Measurements from ENCODE around the gene OLIG1. TPM values are rescaled to one million over a fixed set of nuclear protein-coding genes. Genes with fewer than 3 reads are reported as not detected.
A peak's percentile ranks its signal among the peaks of the same experiment; 100 is the strongest.

Gene OLIG1
- total RNA-seq, 2 experiments from 2014 or later, result not detected

GRCh38 chr21:33101300-33101911, 31.5 kb downstream of the OLIG1 start:
- no peak overlapping the region for H3K4me3 Mint-ChIP-seq
- no peaks in the 10 kb centered on the region for H3K4me1 Mint-ChIP-seq (ENCODE audit: low read depth)
- H3K9me3 Mint-ChIP-seq, result no peaks in the 10 kb centered on the region
- H3K27me3 Mint-ChIP-seq, result peaks cover 12% of the 10 kb centered on the region
- Histone ChIP-seq H3K9me3 (ENCODE audit: control insufficient read depth in 1 of 2, insufficient read depth in 1 of 2, low read length in 2 of 2) (no peaks in the 10 kb centered on the region), H3K27ac (ENCODE audit: low read depth in 1 of 2, low read length in 2 of 2) (no peak overlapping the region), H3K4me1 (ENCODE audit: insufficient read depth, low read length) (no peaks in the 10 kb centered on the region), H3K36me3 (ENCODE audit: insufficient read depth, low read length) (no peaks in the 10 kb centered on the region), H3K4me3 (ENCODE audit: low read length) (no peak overlapping the region), H3K27me3 (ENCODE audit: control insufficient read depth in 1 of 2, insufficient read depth in 2 of 2, low read length in 2 of 2) (peaks cover 2 to 5% of the 10 kb centered on the region in 2 experiments)
- intact Hi-C loops (cut with DNase I, micrococcal nuclease), result loop anchor here in 1 of 2 experiments (10.0 kb wide), 1 partner anchor 957 kb away; no protein-coding TSS in a partner anchor
- ChIA-PET CTCF (no interaction called here), POLR2A (no interaction called here)
- H3K27ac Mint-ChIP-seq, result no peak overlapping the region
- ATAC-seq (ENCODE audit: poor library complexity) (no peak), DNase-seq (peak in 2 of 14 experiments; percentile 56 to 62)
- H3K36me3 Mint-ChIP-seq (ENCODE audit: low read depth), result no peaks in the 10 kb centered on the region
- no peak for TF ChIP-seq CTCF (IDR thresholded peaks at IDR 0.05)

- H3K27ac ChIP-seq (ENCODE audit: low read depth in 1 of 2, low read length in 2 of 2), result no peak overlapping the region
- Mint-ChIP-seq H3K36me3 (ENCODE audit: low read depth) (no peaks in the 10 kb centered on the region), H3K4me1 (ENCODE audit: low read depth) (peaks cover 14% of the 10 kb centered on the region), H3K27ac (no peak overlapping the region), H3K27me3 (peaks cover 35% of the 10 kb centered on the region), H3K4me3 (no peak overlapping the region), H3K9me3 (no peaks in the 10 kb centered on the region)
- H3K9me3 ChIP-seq (ENCODE audit: control insufficient read depth in 1 of 2, insufficient read depth in 1 of 2, low read length in 2 of 2), result no peaks in the 10 kb centered on the region
- no peak overlapping the region for H3K4me3 ChIP-seq (ENCODE audit: low read length)
- H3K27me3 ChIP-seq (ENCODE audit: control insufficient read depth in 1 of 2, insufficient read depth in 2 of 2, low read length in 2 of 2), result peaks cover 11 to 19% of the 10 kb centered on the region in 2 experiments
- CTCF ChIA-PET, result interaction anchor here (0.6 kb wide), 1 partner anchor 9 kb away, joined by 3 read pairs; no protein-coding TSS in a partner anchor
- ATAC-seq (ENCODE audit: poor library complexity), result no peak
- H3K4me1 ChIP-seq (ENCODE audit: insufficient read depth, low read length), result peaks cover 10% of the 10 kb centered on the region
- no peak for TF ChIP-seq CTCF (IDR thresholded peaks at IDR 0.05)
- intact Hi-C loops (cut with DNase I, micrococcal nuclease), result loop anchor here in 1 of 2 experiments (10.0 kb wide), 1 partner anchor 960 kb away; no protein-coding TSS in a partner anchor
- POLR2A ChIA-PET, result no interaction called here
- H3K36me3 ChIP-seq (ENCODE audit: insufficient read depth, low read length), result no peaks in the 10 kb centered on the region
- no peak for DNase-seq
Observed at GRCh38 chr21:33105088-33105487, 35.1 kb downstream of the OLIG1 start.

GRCh38 chr21:33108228-33108627, 38.3 kb downstream of the OLIG1 start:
- no peak for TF ChIP-seq CTCF (IDR thresholded peaks at IDR 0.05)
- Mint-ChIP-seq H3K27me3 (peaks cover 51% of the 10 kb centered on the region), H3K4me3 (no peak overlapping the region), H3K4me1 (ENCODE audit: low read depth) (peaks cover 20% of the 10 kb centered on the region), H3K36me3 (ENCODE audit: low read depth) (no peaks in the 10 kb centered on the region), H3K9me3 (no peaks in the 10 kb centered on the region), H3K27ac (no peak overlapping the region)
- intact Hi-C loops (cut with DNase I, micrococcal nuclease), result loop anchor here in 1 of 2 experiments (10.0 kb wide), 1 partner anchor 963 kb away; no protein-coding TSS in a partner anchor
- ChIA-PET POLR2A (no interaction called here), CTCF (no interaction called here)
- Histone ChIP-seq H3K27ac (ENCODE audit: low read depth in 1 of 2, low read length in 2 of 2) (no peak overlapping the region), H3K9me3 (ENCODE audit: control insufficient read depth in 1 of 2, insufficient read depth in 1 of 2, low read length in 2 of 2) (no peaks in the 10 kb centered on the region), H3K36me3 (ENCODE audit: insufficient read depth, low read length) (no peaks in the 10 kb centered on the region), H3K4me1 (ENCODE audit: insufficient read depth, low read length) (peaks cover 10% of the 10 kb centered on the region), H3K4me3 (ENCODE audit: low read length) (no peak overlapping the region), H3K27me3 (ENCODE audit: control insufficient read depth in 1 of 2, insufficient read depth in 2 of 2, low read length in 2 of 2) (peaks cover 16 to 22% of the 10 kb centered on the region in 2 experiments)
- ATAC-seq (ENCODE audit: poor library complexity), result no peak
- no peak for DNase-seq

All from CD4-positive, alpha-beta T cell (primary cell).